Stimulated activated CD4-positive, alpha-beta T cell treated with anti-CD3 and anti-CD28 coated beads, Interleukin-1b, Interleukin-23, amount 100 ng/mL, for 1 hour (primary cell): ENCODE data around the gene CCDC154.
"Not testable (repeated sequence)": the region's sequence is repeated elsewhere in the genome, so short reads cannot be mapped to it uniquely, and the experiment has no call there.

Experiments
- DNase-seq, 2 donors: peaks; one replicate each; pipeline ENCODE4 v3.0.0-alpha.2; 2020; ENCODE audit warnings: low read depth in 2 of 2

Gene CCDC154

DNA sequence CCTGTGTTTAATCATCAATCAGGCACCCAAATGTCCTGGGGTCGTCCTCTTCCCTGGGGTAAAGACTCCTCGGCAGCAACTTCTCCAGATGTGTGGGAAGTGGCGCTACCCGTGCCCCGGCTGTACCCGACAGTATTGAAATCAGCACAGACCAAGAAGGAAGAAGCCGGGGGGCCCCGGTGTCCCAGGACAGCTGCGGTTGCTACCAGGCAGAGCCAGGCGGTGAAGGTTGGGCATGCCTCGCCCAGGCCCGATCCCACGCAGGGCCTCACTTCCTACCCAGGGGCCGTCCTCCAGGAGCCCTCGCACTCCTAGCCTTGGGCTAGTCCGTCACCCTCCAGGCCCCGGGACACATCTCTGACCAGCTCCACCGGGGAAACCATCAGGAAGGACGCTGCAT, 9.0 kb upstream of the CCDC154 start:
- DNase-seq: no peak

DNA sequence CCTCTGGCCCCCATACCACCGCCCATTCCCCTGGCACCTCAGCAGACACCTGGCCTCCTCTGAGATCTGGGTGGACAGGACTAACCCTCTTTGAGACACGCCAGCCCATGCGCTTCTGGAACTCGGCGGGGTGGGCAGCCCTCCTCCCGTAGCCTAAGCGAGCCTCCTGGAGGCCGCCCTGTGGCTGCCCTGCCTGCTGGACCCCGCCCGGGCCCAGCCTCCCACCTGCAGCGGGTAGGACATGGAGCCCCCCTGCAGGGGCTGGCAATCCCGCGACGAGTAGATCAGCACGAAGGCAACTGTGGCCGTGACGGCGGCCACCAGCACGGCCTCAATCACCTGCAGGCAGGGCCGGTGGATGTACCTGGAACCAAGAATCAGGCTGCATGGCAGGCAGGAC, 8.2 kb upstream of the CCDC154 start:
- no peak for DNase-seq

DNA sequence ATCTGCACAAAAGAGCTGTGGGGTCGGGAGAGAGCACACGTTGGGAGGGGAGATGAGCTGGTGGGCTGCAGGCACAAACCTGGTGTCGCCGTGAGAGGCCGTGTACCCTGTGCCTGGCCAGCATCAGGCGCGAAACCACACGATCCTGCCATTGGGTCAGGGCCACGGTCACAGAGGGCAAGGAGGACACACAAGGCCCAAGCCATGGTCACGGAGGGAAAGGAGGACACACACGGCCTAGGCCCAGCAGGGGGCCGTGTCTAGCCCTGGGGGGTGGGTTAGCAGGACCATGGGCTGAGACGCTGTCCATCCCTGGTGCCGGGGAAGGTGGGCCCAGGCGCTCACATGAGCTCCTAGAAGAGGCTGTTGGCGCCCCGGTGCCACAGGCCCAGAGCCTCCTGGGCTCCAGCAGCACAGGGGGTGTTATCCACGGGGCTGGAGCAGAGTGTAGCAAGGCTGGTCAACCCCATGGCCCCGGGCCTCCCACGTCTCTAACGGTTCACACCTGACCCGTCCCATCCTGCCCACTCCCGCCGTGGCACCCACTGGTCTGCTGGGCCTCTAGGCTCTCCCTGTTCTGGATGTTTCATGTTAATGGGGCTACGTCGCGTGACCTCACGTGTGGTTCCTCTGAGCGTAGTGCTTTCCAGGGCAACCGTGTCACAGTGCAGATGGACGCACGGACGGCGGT, 7.5 kb upstream of the CCDC154 start:
- DNase-seq: no peak

DNA sequence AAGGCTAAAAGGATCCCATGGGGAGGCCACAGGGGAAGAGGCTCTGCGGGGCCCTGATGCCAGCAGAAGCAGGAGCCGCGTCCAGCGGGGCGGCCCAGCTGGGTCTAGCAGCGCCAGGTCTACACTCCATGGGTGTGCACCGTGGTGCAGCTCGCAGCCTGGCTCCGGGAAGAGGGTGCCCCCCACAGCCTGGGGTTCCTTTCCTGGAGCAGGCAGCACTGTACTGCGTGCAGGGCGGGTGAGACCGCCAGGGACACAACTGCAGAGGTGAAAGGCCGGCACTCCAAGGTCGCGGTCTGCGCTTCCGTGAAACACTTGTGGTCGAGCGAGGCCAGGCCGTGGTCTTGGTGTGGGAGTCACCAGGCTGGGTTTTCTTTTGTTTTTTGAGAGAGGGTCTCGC, 6.5 kb upstream of the CCDC154 start:
- DNase-seq: no peak

DNA sequence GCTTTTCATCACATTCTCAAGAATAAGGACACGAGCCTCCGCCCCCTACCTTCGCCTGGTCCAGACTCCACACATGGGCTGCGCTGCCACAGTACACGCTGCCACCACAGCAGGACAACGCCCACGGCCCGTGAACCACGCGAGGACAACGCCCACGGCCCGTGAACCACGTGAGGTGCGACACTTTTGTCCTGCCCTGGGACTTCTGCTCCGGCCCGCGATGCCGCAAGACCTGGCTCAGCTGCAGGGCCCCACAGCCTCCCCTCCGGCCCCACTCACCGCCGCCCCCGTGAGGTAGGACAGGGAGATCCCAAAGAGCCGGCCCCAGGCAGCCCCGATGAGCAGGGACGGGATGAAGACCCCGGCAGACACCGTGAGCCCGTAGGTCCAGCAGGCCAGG, 5.9 kb upstream of the CCDC154 start:
- no peak for DNase-seq

DNA sequence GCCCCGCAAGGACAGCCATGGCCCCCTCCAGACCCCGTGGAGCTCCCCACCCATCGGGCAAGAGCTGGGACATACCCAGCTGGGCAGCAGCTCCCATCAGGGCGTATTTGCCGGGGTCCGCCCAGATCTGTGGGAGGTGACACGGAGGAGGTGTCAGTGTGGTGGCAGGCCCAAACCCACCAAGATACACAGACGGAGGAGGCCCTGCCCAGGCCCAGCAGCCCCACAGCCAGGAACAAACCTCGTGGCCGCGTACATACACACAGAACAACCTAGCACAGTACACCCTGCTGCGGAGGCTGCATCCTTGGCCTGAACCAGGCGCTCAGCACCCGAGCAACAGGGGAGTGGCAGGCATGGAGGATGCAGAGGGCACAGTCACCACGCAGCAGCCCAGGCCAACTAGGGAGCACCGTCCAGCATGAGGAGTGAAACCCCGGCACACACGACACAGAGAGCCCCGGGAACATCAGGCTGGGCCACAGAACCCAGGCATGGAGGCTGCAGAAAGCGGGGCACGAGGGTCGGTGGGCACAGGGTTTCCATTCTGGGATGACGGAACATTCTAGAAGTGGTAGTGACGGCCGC, 4.9 kb upstream of the CCDC154 start:
- DNase-seq: no peak

DNA sequence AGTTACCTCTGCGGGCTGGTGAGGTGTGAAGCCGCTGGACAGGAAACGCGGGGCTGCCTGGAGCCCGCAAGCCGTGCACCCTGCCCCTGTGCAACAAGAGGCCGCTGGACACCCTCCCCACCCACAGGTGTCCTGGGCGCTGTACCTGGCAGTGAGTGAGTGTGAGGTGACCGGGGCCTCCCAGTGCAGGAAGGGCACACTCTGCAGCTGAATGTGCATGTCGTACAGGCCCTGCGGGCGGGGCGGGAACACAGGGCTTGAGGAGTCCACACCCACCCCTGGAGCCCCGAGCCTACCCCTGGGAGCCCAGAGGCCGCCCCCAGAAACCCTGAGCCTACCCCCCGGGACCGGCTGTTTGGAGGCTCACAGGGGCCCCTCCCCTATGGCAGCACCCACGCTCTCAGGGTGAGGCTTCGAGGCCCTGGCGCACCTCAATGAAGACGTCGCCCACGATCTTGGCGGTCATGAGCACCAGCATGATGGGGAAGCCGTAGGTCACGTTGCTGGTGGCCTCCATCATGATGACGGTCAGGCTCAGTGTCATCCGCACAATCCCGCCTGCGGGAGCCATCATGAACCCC, 4.3 kb upstream of the CCDC154 start:
- DNase-seq: no peak

DNA sequence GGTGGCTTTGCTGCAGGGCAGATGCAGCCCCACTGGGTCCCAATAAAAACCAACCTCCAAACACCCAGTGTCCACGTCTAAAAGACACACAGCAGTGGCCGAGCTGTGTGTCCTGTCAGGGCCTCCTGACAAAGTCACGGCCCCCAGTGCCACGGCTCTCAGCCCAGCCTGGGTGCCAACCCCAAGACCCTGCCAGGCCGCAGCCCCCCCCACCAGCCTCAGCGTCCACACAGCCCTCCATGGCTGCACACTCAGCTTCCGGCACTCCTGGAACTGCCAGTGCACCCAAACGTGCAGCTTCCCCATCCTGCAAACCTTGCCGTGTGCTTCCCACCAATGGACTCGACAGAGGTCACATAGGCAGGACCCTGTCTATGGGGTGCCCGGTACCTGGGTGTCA, 3.6 kb upstream of the CCDC154 start:
- DNase-seq: no peak

DNA sequence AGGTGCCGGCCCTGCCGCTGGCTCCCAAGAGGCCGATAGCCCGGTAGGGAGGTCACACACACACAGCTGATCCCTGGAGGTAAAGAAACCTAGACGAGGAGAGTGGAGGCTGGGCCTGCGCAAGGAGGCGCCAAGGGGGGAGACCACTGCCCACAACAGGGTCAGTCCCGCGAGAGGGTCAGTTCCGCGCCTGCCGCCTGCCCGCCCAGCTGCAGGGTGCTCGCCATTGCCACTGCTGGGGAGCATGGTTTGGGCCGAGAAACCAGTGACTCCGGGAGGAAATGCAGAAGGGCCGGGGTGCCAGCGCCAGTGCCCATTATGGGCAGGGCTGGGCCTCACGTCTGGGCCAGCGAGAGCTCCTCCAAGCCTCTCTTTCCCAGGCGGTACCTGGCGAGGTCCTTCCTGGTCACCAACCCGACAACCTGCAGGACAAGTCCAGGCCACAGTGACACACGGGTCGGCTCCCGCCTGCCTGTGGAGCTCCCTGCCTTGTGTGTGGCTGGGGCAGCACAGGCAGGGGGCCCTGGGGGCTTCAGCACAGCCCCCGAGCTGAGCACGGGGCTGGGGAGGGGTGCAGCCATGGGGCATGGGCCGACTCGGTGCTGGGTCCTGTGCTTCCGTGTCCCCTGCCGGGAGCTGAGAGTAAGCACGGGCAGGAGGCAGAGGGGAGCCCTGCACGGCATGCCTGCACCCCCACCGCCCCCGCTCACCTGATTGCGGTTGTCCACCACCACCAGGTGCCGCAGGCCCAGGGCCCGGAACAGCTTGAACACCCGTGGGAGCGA, 2.1 kb upstream of the CCDC154 start:
- DNase-seq: no peak

DNA sequence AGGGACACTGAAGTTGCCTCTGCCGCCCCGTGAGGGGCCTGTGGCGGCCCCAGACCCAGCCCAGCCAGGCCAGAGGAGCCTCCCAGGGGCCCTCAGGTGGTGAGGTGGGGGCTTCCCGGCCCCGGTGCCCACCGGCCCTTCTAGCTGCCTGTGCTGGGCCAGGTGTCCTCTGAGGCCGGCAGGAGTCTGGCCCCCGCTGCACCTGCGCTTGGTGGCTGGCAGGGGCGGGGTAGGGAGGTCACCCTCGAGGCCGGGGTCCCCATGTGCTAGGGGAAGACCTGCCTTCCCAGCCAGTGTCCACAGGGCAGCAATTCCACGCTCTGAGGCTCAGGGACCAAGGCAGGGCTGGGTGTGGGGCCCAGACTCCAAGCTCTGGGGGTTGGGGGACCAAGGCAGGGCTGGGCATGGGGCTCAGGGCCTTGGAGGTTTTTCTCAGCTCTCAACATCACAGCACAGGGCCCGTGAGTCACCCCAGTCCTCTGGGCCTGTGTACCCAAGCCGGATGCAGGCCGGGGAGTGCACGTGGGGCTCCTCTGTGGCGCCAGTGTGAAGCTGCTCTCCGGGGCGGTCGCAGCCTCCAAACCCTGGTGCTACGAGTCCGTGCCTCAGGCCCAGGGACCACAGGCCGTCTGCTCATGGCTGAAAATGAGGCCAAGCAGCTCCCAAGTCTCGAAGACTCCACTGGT, 1.3 kb upstream of the CCDC154 start:
- no peak for DNase-seq

DNA sequence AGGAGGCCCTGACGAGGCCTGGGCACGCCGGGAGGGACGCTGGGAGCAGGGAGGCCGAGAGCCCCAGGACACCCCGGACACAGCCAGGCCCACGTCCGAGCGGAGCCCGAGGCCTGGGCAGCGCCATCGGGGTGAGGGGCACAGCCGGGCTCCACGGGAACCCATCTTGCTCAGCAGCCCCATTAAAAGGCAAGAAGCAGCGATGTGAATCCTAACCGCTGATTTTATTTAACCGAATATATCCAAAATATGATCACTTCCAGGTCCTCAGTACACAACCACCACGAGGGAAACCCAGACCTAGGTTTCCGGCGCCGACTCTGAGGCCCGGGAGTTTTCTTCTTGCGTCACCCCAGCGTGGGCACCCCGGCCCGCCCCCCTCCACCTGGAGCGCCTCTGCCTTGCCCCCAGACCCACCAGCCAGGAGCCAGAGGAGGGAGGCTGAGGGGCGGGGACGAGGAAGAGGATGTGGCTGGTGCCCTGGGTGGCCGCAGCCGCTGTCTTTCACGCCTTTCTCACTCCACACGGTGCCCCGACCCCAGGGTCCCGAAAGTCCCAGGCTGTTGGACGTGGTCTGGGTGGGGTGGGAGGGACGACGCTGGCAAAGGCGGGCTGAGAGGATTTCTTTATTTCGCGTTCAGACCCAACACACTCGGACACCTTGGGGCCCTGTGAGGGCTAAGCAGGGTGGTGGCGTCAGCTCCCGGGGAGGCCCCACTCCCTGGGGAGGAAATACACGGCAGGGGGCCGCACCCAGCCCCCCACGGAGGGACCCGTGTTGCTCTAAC, 568 bp upstream of the CCDC154 start:
- DNase-seq: no peak

DNA sequence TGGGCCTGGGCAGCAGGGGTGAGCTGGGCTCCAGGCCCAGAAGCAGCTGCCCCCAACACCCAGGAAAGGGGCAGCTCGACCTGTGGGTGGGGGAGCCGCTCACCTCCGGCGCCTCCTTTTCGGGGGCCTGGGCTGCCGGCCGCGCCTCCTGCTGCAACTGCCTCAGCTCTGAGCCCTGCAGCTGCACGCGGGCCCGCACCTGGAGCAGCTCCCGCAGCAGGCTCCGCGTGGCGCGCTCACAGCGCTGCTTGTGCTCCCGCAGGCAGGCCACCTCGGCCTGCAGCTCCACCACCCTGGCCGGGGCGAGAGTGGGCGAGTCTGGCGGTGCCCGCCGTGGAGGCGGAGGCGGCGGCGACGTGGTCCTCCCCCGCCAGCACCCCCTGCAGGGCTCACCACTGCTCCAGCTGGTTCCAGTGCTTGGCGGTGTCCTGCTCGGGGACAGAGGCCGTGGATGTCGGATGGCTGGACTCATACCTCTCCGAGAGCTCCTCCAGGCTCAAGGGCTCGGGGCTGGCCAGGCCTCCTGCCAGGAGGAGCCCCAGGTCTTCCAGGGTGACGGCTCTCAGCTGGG, 868 bp downstream of the CCDC154 start:
- DNase-seq: no peak

DNA sequence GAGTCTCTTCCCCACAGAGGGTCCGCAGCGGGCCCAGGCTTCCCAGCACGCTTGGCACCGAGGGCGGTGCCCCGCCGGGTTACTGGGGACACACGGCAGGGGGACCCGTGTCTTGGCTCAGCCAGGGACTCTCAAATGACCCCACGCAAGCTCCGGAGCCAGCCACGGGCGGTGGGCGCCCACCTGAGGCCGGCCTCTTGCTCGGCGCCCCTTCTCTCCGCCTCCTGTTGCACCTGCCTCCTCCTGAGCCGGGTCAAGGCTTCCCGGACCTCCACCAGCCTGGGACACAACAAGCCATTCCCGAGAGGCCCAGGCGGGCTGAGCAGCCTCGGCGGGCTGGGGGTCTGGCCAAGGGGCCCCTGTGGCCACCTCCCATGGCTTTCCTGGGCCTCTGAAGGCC, 1.7 kb downstream of the CCDC154 start:
- no peak for DNase-seq

DNA sequence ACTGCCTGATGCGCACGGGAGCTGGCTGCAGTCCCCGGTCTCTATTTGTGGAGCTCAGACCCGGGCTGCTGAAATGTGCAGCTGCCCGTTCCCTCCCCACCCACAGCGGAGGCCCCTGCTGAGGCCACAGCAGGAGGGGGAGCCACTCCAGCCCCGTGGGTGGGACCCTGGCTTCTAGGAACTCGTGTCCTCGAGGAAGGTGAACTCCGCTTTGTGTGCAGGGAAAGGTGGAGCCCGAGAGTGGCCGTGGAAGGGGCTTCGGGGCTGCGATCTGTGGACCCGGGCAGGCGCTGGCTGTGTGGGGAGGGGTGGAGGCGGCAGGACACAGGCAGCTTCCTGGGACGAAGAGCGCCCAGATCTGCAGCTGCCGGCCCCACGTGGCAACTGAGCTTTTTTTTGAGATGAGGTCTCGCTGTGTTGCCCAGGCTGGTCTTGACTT, 2.9 kb downstream of the CCDC154 start:
- no peak for DNase-seq

DNA sequence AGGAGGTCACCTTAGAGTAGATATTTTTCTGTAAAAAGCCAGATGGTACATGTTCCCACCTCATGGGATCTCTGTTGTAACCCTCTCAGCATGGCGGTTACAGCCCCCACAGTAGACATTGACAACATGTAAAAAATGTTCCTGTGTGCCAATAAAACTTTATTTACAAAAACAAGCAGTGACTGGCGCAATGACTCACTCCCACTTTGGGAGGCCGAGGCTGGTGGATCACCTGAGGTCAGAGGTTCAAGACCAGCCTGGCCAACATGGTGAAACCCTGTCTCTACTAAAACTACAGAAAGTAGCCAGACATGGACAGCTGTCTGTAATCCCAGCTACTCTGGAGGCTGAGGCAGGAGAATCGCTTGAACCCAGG, 4.7 kb downstream of the CCDC154 start:
- DNase-seq: not testable (repeated sequence)

DNA sequence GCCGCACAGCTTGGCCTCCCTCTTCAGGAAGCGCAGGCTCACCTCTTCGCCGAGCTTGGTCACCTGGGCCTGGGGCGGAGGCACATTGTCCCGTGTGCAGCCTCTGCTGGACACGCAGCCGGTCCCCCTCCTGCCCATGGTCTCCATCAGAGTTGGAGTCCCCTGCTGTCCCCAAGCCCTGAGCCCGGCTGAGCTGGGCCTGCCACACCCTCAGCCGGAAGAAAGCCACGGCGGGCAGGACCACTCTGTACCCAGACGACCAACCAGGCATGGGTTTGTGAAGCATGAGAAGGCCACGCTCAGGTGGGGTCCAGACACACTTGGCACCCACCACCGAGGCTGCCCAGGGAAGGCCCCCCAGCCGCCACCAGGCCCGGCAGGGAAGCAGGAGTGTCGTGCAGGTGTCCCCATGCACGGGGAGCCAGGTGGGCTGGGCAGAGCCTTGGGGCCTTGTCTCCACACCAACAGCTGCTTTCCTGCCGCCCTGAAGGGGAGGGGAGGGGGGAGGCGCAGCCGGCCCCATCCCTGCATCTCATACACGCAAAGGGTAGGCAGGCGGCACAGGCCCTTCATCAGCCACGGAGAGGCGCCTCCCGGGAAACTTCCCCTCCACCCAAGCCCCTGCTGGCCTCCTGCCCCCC, 5.2 kb downstream of the CCDC154 start:
- no peak for DNase-seq

DNA sequence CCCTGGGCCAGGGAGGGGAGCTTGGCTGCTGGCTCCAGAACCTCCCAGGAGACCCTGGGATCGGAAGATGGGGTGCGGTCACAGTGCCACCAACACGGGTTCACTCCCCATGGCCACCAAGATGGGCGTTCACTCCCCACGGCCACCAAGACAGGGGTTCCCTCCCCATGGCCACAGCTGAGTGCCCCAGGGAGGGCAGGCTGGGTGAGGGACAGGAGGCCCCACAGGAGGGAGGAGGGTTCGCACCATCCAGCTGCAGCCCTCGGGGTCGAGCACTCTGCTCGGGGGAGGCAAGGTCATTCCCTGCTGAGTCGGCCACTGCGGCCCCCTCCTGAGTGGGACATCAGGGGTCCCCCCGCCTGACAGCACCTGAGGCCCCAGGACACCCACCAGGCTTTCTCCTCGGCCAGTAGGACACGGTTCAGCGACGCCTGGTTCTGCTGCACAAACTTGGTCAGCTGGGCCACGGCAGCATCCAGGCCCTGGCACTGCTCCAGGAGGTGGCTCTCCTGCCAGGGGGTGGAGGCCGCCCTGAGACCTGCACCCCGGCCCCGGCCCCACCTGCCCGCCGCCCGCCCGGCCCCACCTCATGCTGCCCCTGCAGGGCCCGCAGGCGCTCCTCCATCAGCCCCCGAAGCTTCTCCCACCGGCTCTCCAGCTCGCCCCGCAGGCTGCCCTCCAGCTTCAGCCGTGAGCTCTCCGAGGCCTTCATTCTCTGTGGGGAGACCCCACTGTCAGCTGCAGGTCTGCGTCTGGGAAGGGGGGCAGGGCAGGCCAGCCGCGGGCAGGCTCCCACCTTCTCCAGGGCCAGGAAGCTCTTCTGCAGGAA, 5.9 kb downstream of the CCDC154 start:
- no peak for DNase-seq

DNA sequence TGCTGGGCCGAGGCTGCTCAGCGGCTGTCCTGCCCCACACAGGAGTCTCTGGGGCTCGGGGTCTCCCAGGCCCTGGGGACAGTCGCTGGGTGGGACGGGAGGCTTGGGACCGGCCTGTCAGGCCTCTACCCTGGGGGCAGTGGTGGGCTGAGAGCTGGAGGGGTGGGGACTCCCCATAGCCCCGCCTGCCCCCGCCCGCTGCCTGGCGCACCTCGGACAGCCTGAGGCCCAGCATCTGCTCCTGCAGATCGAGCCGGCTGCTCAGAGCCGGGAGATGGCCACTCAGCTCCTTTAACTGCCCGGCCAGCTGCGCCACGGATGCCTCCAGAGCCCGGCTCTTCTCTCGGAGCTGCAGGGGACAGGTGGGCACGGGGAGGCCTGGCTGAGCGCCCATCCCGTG, 6.8 kb downstream of the CCDC154 start:
- DNase-seq: no peak

DNA sequence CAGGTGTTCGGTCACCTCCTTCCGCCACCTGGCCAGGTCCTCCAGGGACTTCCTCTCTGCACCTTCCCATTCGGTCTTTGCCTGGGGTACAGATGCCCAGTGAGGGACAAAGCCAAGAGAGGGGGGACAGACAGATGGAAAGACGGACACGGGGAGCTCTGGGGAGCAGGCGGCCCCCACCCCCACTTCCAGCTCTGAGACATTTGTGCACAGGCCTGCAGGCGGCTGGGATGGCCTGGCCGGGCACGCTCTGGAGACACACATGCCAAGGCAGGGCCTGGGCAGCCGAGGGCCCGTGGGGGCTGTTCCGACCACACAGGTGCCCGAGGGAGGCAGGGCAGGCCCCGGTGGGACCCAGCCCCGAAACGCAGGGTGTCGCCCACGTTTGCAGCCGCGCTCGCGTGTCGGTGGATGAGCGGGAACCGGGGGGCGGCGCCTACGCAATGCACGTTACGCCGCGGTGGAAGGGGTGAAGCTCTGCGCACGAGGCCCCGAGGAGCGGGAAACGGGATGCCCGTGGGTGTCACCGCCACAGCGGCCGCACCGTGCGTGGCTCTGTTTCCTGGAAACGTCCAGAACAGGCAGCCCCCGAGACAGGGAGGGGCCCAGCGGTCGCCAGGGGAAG, 7.5 kb downstream of the CCDC154 start:
- DNase-seq: no peak
